K562 (cell line): Measurements from ENCODE around the gene UROD. TPM values are rescaled to one million over a fixed set of nuclear protein-coding genes. Genes with fewer than 3 reads are reported as not detected.

Source experiments
- BHLHE40 ChIP-seq: IDR thresholded peaks from 2 replicates; pipeline ENCODE4 v1.6.1; 2011; ENCODE audit warnings: low read length, improper control_type of control experiment
- CBX2 ChIP-seq: fragments of 200-600 bp; sonication (generic); IDR thresholded peaks from one replicate; pipeline ENCODE4 v1.6.1; 2012; ENCODE audit warnings: mild to moderate bottlenecking, low read length, inconsistent platforms; ENCODE audit not compliant: insufficient read depth, poor library complexity, severe bottlenecking
- ESRRA ChIP-seq: fragments of 450-650 bp; IDR thresholded peaks from 2 replicates; pipeline ENCODE4 v1.6.1; 2014; ENCODE audit warnings: low read depth, mild to moderate bottlenecking, moderate library complexity, borderline replicate concordance
- HDAC2 ChIP-seq: fragments of 450-650 bp; IDR thresholded peaks from 2 replicates; pipeline ENCODE4 v1.6.1; 2016; ENCODE audit warnings: mild to moderate bottlenecking
- HES1 ChIP-seq: fragments of 450-650 bp; IDR thresholded peaks from 2 replicates; pipeline ENCODE4 v1.6.1; 2016; ENCODE audit warnings: low read depth, mild to moderate bottlenecking, moderate library complexity
- HMG20B ChIP-seq: fragments of 250-450 bp; sonication (Bioruptor Pico); IDR thresholded peaks from 2 replicates; pipeline ENCODE4 v1.5.0; 2021; ENCODE audit warnings: mild to moderate bottlenecking
- MCM5 ChIP-seq: fragments of 450-650 bp; IDR thresholded peaks from 2 replicates; pipeline ENCODE4 v1.6.1; 2016; ENCODE audit warnings: low read depth
- MNT ChIP-seq, 2 experiments: fragments of 450-650 bp; conservative IDR thresholded peaks; 2 replicates each; pipeline ENCODE4 v1.6.1; 2017; ENCODE audit warnings: mild to moderate bottlenecking in 2 of 2, moderate library complexity in 2 of 2
- PKNOX1 ChIP-seq: fragments of 450-650 bp; IDR thresholded peaks from 2 replicates; pipeline ENCODE4 v1.6.1; 2016
- RCOR1 ChIP-seq, 2 experiments: IDR thresholded peaks; 2 replicates each; pipeline ENCODE4 v1.6.1; 2012; ENCODE audit warnings: low read depth in 2 of 2, low read length in 2 of 2, borderline replicate concordance in 1 of 2, improper control_type of control experiment in 1 of 2
- SMAD3 ChIP-seq: fragments of 450-650 bp; formaldehyde crosslinking; conservative IDR thresholded peaks from 2 replicates; pipeline ENCODE4 v1.4.0; 2020; ENCODE audit warnings: mild to moderate bottlenecking
- SMARCC2 ChIP-seq: fragments of 450-650 bp; IDR thresholded peaks from 2 replicates; pipeline ENCODE4 v1.6.1; 2017; ENCODE audit warnings: antibody characterized with exemption, moderate library complexity, mild to moderate bottlenecking, low read depth
- TAF9B ChIP-seq: fragments of 450-650 bp; IDR thresholded peaks from 2 replicates; pipeline ENCODE4 v1.6.1; 2018; ENCODE audit warnings: mild to moderate bottlenecking; ENCODE audit not compliant: partially characterized antibody
- TCF3 ChIP-seq: sonication (generic); formaldehyde crosslinking; IDR thresholded peaks from 2 replicates; pipeline ENCODE4 v1.4.0; 2020; ENCODE audit warnings: mild to moderate bottlenecking, missing genetic modification reagents
- TRIM24 ChIP-seq, 2 experiments: fragments of 450-650 bp; IDR thresholded peaks; 2 replicates each; pipeline ENCODE4 v1.6.1; 2016
- ZBTB49 ChIP-seq: sonication (generic); formaldehyde crosslinking; IDR thresholded peaks from 2 replicates; pipeline ENCODE4 v1.8.0; 2022; ENCODE audit warnings: missing genetic modification reagents, mild to moderate bottlenecking, borderline replicate concordance
- ZNF12 ChIP-seq: sonication (generic); formaldehyde crosslinking; IDR thresholded peaks from 2 replicates; pipeline ENCODE4 v1.4.0; 2020; ENCODE audit warnings: mild to moderate bottlenecking, missing genetic modification reagents
- ZNF165 ChIP-seq: fragments of 250-450 bp; sonication (Bioruptor Pico); IDR thresholded peaks from 2 replicates; pipeline ENCODE4 v1.4.0; 2020; ENCODE audit warnings: borderline replicate concordance
- ZNF384 ChIP-seq: IDR thresholded peaks from 2 replicates; pipeline ENCODE4 v1.6.1; 2012; ENCODE audit warnings: low read depth, low read length, improper control_type of control experiment
- ZNF668 ChIP-seq: fragments of 250-450 bp; sonication (Bioruptor Pico); IDR thresholded peaks from 2 replicates; pipeline ENCODE4 v1.8.0; 2022; ENCODE audit warnings: mild to moderate bottlenecking, inconsistent platforms
- polyA plus RNA-seq, 8 experiments: library from polyadenylated mRNA; depleted of rRNA in 4 of 8; stranded (reverse) in 5 of 8; unstranded in 3 of 8; fragments of >200 nt; fragmentation: Nextera tagmentation in 2 of 8; fragmentation: Illumina TruSeq in 1 of 8; extraction: Ambion mirVana in 2 of 8; extraction: Trizol in 1 of 8; gene quantifications; 2 replicates each; pipeline versions ENCODE4 v1.2.1 to v1.2.3, GENCODE V29; 2011 to 2014; ENCODE audit warnings: inconsistent platforms in 1 of 8, missing spikeins in 1 of 8
- total RNA-seq, 7 experiments: library from RNA; depleted of rRNA in 6 of 7; stranded (reverse); fragments of >200 nt in 6 of 7; fragmentation: Illumina TruSeq in 2 of 7; extraction: Trizol in 2 of 7; gene quantifications; 2 replicates each; pipeline versions ENCODE4 v1.2.1 to v1.2.3, GENCODE V29; 2011 to 2021; ENCODE audit warnings: low replicate concordance in 1 of 7
- TF ChIP-seq, protein P1 (sequence below): IDR thresholded peaks from 2 replicates; pipeline ENCODE4 v1.6.1; 2016; ENCODE audit warnings: missing genetic modification characterization, missing compliant biosample characterization

Gene UROD
- total and polyA plus RNA-seq, 9 of the 15 experiments (the other 6 are each of a cell fraction or from before 2014, with no cell fraction given), result 533 to 2,933 (median 1,100) TPM

- TF ChIP-seq MNT (conservative IDR thresholded peaks at IDR 0.05), result peak in 1 of 2 experiments; percentile 47; a peak in 1 of 4 replicates
- TF ChIP-seq ZBTB49 (CRISPR knock-in tag), result no peak
- TF ChIP-seq, protein P1, sequence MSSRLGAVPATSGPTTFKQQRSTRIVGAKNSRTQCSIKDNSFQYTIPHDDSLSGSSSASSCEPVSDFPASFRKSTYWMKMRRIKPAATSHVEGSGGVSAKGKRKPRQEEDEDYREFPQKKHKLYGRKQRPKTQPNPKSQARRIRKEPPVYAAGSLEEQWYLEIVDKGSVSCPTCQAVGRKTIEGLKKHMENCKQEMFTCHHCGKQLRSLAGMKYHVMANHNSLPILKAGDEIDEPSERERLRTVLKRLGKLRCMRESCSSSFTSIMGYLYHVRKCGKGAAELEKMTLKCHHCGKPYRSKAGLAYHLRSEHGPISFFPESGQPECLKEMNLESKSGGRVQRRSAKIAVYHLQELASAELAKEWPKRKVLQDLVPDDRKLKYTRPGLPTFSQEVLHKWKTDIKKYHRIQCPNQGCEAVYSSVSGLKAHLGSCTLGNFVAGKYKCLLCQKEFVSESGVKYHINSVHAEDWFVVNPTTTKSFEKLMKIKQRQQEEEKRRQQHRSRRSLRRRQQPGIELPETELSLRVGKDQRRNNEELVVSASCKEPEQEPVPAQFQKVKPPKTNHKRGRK (tag), result no peak
- TF ChIP-seq SMAD3 (CRISPR knock-in tag), result peak; percentile 78
- peak; percentile 63; the same call in 1 of the 2 replicates for TF ChIP-seq ESRRA
- peak; percentile 98 for TF ChIP-seq ZNF12
- TF ChIP-seq CBX2, result no peak
- 0 out of 2 replicates have a peak, but pooled peaks have one; percentile 26 for TF ChIP-seq ZNF165 (CRISPR knock-in tag)
- TF ChIP-seq SMARCC2, result peak; percentile 86
- no peak for TF ChIP-seq TAF9B
- TF ChIP-seq HMG20B (CRISPR knock-in tag), result no peak
- peak; percentile 89 for TF ChIP-seq HDAC2
- peak; percentile 21; the same call in 1 of the 2 replicates for TF ChIP-seq PKNOX1
- TF ChIP-seq ZNF384, result 0 out of 2 replicates have a peak, but pooled peaks have one; percentile 3
- peak; percentile 78 to 98; a peak in 3 of 4 replicates for TF ChIP-seq RCOR1 (IDR thresholded peaks at IDR 0.05; ENCODE audit: borderline replicate concordance in 1 of 2, low read depth in 2 of 2, low read length in 2 of 2)
- TF ChIP-seq ZNF668 (CRISPR knock-in tag), result no peak
- TF ChIP-seq TCF3 (CRISPR knock-in tag), result peak; percentile 94
- peak; percentile 70 to 77 for TF ChIP-seq TRIM24 (IDR thresholded peaks at IDR 0.05)
- peak; percentile 54 for TF ChIP-seq BHLHE40
- 0 out of 2 replicates have a peak, but pooled peaks have one; percentile 57 for TF ChIP-seq HES1
- no peak for TF ChIP-seq MCM5
Observed at GRCh38 chr1:45035631-45036301, 23.7 kb downstream of the UROD start (continued).
